Right lung (tissue), 10 donors: ENCODE measurements around the gene TTPAL. TPM values are rescaled to one million over a fixed set of nuclear protein-coding genes. Genes with fewer than 3 reads are reported as not detected.

Experiments used
- DNase-seq, 2 donors: peaks; one replicate each; pipeline ENCODE4 v3.0.0-alpha.2; 2013
- long read RNA-seq, 8 donors: transcript quantifications; one replicate each; lab custom pipeline, GENCODE V29; 2026
- polyA plus RNA-seq, 5 donors: library from polyadenylated mRNA; unstranded; fragments of 120-200 nt; gene quantifications; one replicate each; pipeline versions ENCODE4 v1.2.1 to v1.2.3, GENCODE V29; 2013; ENCODE audit warnings: inconsistent platforms in 1 of 5, low replicate concordance in 1 of 5; ENCODE audit not compliant: insufficient read length in 5 of 5, insufficient read depth in 1 of 5

The TTPAL gene
- 10 to 100 TPM; 10.1 to 12.8 (median 10.4) TPM for polyA plus RNA-seq
- long read RNA-seq, donor 1, full-length matches to known transcripts: 1 of 1 reads
- long read RNA-seq, donor 1, partial matches to known transcripts: 0 of 1 reads
- long read RNA-seq, donor 1, other reads (novel, unspliced or antisense): 0 of 1 reads
- long read RNA-seq, donor 2: 0 reads
- long read RNA-seq, donor 3, partial matches to known transcripts: 6 of 6 reads
- long read RNA-seq, donor 3, other reads (novel, unspliced or antisense): 0 of 6 reads
- long read RNA-seq, donor 4: 0 reads
- long read RNA-seq, donor 5: 0 reads
- long read RNA-seq, donor 6, full-length matches to known transcripts: 1 of 1 reads
- long read RNA-seq, donor 6, partial matches to known transcripts: 0 of 1 reads
- long read RNA-seq, donor 6, other reads (novel, unspliced or antisense): 0 of 1 reads
- long read RNA-seq, donor 7, full-length matches to known transcripts: 1 of 86 reads
- long read RNA-seq, donor 7, partial matches to known transcripts: 30 of 86 reads
- long read RNA-seq, donor 7, other reads (novel, unspliced or antisense): 55 of 86 reads
- long read RNA-seq, donor 8, full-length matches to known transcripts: 2 of 2 reads
- long read RNA-seq, donor 8, partial matches to known transcripts: 0 of 2 reads
- long read RNA-seq, donor 8, other reads (novel, unspliced or antisense): 0 of 2 reads

GRCh38 chr20:44475694-44476560 is at the start of gene TTPAL:
Gene TTPAL, plus strand, starts transcription at chr20:44475874. Its CDS starts 4,126 bp downstream, at chr20:44480000.
- DNase-seq: peak; percentile 85 to 87

GRCh38 chr20:44425923-44426322 is 49.8 kb upstream of the TTPAL start:
- no peak for DNase-seq

- DNase-seq: no peak
Observed at GRCh38 chr20:44426879-44427790, 48.5 kb upstream of the TTPAL start.

GRCh38 chr20:44427804-44428173 is 47.9 kb upstream of the TTPAL start:
- no peak for DNase-seq

GRCh38 chr20:44428174-44429016 is 47.3 kb upstream of the TTPAL start:
- DNase-seq: no peak

- DNase-seq: no peak
Observed at GRCh38 chr20:44429017-44429339, 46.7 kb upstream of the TTPAL start.

- DNase-seq: no peak
Observed at GRCh38 chr20:44429419-44430269, 46.0 kb upstream of the TTPAL start.

GRCh38 chr20:44430270-44431065 is 45.2 kb upstream of the TTPAL start:
- no peak for DNase-seq

- no peak for DNase-seq
Observed at GRCh38 chr20:44431118-44431501, 44.6 kb upstream of the TTPAL start.

GRCh38 chr20:44431502-44432234 is 44.0 kb upstream of the TTPAL start:
- DNase-seq: no peak

- no peak for DNase-seq
Observed at GRCh38 chr20:44432618-44433577, 42.8 kb upstream of the TTPAL start.

GRCh38 chr20:44433751-44434538 is 41.7 kb upstream of the TTPAL start:
- DNase-seq: no peak

- DNase-seq: no peak
Observed at GRCh38 chr20:44435630-44436335, 39.9 kb upstream of the TTPAL start.

- no peak for DNase-seq
Observed at GRCh38 chr20:44436393-44436792, 39.3 kb upstream of the TTPAL start.

- no peak for DNase-seq
Observed at GRCh38 chr20:44437497-44437896, 38.2 kb upstream of the TTPAL start.
